GM19452 (cell line): Measurements from ENCODE around the gene AIFM3.
A peak's percentile ranks its signal among the peaks of the same experiment; 100 is the strongest.
"Not testable (repeated sequence)": the region's sequence is repeated elsewhere in the genome, so short reads cannot be mapped to it uniquely, and the experiment has no call there.

Source experiments
- ATAC-seq: cut with Tn5 transposase; IDR thresholded peaks from one replicate; pipeline ENCODE4 v1.9.1; 2021; ENCODE audit not compliant: unreplicated experiment

The AIFM3 gene

GRCh38 chr22:20966883-20967696, at the start of gene AIFM3:
Gene AIFM3, plus strand, starts transcription at chr22:20967255. Its CDS starts 690 bp downstream, at chr22:20967945.
- no peak for ATAC-seq

- ATAC-seq, result no peak
Observed at GRCh38 chr22:20918663-20919218, 48.3 kb upstream of the AIFM3 start.

- ATAC-seq, result no peak
Observed at GRCh38 chr22:20919718-20920117, 47.3 kb upstream of the AIFM3 start.

GRCh38 chr22:20920881-20921203, 46.2 kb upstream of the AIFM3 start:
- ATAC-seq, result no peak

GRCh38 chr22:20922141-20922751, 44.8 kb upstream of the AIFM3 start:
- ATAC-seq, result no peak

- no peak for ATAC-seq
Observed at GRCh38 chr22:20926243-20926642, 40.8 kb upstream of the AIFM3 start.

GRCh38 chr22:20927940-20928572, 39.0 kb upstream of the AIFM3 start:
- ATAC-seq, result no peak

- no peak for ATAC-seq
Observed at GRCh38 chr22:20928573-20928967, 38.5 kb upstream of the AIFM3 start.

GRCh38 chr22:20930004-20930403, 37.1 kb upstream of the AIFM3 start:
- no peak for ATAC-seq

GRCh38 chr22:20930435-20930834, 36.6 kb upstream of the AIFM3 start:
- ATAC-seq, result not testable (repeated sequence)

- no peak for ATAC-seq
Observed at GRCh38 chr22:20931126-20931654, 35.9 kb upstream of the AIFM3 start.

- no peak for ATAC-seq
Observed at GRCh38 chr22:20933910-20934309, 33.1 kb upstream of the AIFM3 start.

GRCh38 chr22:20935049-20935448, 32.0 kb upstream of the AIFM3 start:
- ATAC-seq, result not testable (repeated sequence)

- not testable (repeated sequence) for ATAC-seq
Observed at GRCh38 chr22:20935780-20936539, 31.1 kb upstream of the AIFM3 start.

- ATAC-seq, result peak; percentile 49
Observed at GRCh38 chr22:20937031-20937793, 29.8 kb upstream of the AIFM3 start.

GRCh38 chr22:20937794-20938671, 29.0 kb upstream of the AIFM3 start:
- ATAC-seq, result no peak

- not testable (repeated sequence) for ATAC-seq
Observed at GRCh38 chr22:20939457-20940185, 27.4 kb upstream of the AIFM3 start.

- no peak for ATAC-seq
Observed at GRCh38 chr22:20940186-20940651, 26.8 kb upstream of the AIFM3 start.
